GM10847 (cell line): ENCODE measurements around the gene FXN.

Source experiments
- POLR2A ChIP-seq: IDR thresholded peaks from 2 replicates; pipeline ENCODE4 v1.6.1; 2011; ENCODE audit not compliant: insufficient read length; ENCODE audit errors: extremely low read depth

FXN gene

GRCh38 chr9:69120380-69121154 is 85.0 kb downstream of the FXN start:
- no peak for TF ChIP-seq POLR2A

- no peak for TF ChIP-seq POLR2A
Observed at GRCh38 chr9:69121155-69122081, 85.9 kb downstream of the FXN start.

DNA sequence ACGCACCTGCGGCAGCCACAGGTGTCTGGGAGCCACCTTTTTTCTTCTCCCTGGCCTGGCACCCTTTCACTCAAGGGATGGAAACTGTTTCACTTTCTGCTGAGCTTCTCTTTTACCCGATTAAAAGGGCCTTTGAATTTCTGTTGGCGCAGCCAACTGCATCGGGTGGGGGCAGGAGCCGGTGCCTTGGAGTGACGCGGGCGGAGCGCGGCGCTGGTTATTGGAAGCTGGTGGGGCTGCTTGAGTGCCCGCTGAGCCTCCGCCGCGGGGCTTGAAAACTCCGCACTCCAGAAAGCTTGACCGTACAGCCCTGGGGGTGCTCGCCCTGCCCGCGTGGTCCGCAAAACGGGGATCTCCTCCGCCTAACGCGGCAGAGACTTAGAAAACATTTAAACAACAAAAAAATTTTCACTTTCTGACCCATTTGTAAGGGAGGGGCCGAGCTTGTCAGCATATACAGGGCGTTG is 86.6 kb downstream of the FXN start:
- no peak for TF ChIP-seq POLR2A

GRCh38 chr9:69122549-69123141 is 87.1 kb downstream of the FXN start:
- no peak for TF ChIP-seq POLR2A

DNA sequence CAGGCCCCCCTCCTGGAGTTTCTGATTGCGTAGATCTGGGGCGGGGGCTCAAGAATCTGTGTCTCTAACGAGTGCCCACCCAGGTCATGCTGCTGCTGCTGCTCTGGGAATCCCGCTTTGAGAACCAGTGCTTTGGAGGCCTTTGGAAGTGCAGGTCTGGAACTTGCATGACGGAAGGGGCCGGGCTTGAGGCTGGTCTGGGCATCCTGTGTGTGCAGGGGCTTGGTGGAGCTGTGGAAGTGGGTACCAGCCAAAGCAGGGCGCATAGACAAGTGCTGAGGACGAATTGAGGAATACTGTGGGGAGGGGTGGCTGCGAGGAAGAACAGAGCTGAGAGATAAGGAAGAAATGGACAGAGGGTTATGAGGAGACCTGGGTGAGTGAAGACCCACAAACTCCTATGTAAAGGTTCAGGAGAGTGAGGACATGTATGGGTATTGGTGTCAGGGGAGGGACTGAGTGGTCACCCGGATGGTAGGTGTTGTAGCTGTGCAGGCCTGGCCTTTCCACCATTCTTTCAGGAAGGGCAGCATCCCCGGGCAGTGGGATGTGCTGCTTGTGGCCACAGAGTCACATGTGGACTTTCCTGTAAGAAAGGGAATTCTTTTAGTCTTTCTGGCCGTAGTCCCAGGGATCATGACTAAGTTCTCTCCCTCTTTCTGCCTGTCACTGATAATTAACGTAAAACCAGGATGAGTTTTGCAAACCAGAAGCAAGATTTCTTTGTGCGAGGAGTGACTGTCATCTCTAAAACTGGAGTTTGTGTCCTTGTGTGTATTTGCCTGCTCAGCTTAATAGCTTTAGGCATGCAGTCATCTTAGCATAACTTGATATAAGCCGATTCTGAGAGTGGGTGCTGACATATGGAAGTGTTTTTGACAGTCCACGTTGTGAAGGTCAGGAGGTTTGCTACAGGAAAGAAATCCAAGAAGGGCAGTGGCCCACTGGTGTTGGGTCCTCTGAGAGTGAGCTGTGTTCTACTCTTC is 95.2 kb downstream of the FXN start:
- no peak for TF ChIP-seq POLR2A

- no peak for TF ChIP-seq POLR2A
Observed at GRCh38 chr9:69131682-69132081, 96.1 kb downstream of the FXN start.

- no peak for TF ChIP-seq POLR2A
Observed at GRCh38 chr9:69132361-69132760, 96.8 kb downstream of the FXN start.

DNA sequence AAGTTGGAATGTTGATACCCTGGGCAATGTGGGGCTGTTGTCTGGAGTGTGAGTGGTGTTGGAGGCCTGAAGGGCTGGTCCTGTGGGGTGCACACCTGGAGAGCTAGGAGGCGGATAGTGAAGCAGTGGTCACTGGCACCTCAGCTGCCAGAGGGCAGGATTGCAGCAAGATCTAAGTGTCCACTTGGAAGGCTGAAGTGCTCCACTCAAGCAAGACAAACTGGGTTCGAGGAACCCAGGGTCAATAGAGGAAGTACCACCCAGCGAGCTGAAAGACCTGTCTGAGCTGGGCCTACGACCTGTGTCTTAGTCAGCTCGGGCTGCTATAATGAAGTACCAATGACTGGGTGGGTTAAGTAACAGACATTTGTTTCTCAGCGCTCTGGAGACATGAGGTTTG is 98.9 kb downstream of the FXN start:
- TF ChIP-seq POLR2A, result no peak

DNA sequence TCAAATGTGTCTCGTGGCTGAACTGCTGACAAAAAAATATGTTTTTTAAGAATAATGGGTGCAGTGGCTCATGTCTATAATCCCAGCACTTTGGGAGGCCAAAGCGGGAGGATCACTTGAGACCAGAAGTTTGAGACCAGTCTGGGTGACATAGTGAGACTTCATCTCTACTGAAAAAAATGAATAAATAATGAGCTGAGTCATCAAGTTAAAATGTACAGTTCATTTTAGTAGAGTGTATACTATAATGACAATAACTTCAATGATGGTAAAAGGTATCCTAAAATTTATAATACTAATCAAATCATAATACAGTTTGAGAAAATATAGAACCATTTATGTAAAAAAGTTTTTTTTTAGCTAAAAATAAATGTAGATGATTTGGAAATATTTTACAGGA is 100.6 kb downstream of the FXN start:
- no peak for TF ChIP-seq POLR2A

DNA sequence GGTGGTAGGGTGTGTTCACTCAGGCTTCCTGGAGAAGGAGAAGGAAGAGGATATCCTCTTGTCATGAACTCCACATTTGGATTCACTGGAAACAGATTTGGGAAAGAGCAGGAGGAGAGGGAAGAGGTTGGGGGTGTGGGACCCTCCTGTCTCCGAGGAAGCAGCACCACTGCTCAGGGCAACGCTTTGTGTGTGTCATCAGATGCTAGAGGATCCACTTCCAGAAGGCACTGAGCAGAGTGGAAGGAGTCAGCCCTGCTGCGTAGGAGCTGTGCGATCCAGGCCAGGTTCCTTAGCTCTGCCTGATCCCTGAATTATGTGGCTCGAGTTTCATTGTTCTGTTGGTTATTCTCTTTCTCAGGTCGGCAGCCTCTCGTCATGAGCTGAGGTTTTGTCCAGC is 101.2 kb downstream of the FXN start:
- TF ChIP-seq POLR2A, result no peak

DNA sequence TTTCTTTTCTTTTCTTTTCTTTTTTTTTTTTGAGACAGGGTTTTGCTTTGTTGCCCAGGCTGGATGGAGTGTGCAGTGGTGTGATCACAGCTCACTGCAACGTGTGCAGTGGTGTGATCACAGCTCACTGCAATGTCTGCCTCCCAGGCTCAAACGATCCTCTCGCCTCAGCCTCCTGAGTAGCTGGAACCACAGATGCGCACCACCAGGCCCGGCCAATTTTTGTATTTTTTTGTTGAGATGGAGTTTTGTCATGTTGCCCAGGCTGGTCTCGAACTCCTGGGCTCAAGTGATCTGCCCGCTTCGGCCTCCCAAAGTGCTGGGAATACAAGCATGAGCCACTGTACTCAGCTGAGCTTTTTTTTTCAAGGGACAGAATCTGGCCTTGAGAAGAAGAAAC is 101.8 kb downstream of the FXN start:
- no peak for TF ChIP-seq POLR2A

GRCh38 chr9:69139596-69139995 is 104.0 kb downstream of the FXN start:
- no peak for TF ChIP-seq POLR2A

DNA sequence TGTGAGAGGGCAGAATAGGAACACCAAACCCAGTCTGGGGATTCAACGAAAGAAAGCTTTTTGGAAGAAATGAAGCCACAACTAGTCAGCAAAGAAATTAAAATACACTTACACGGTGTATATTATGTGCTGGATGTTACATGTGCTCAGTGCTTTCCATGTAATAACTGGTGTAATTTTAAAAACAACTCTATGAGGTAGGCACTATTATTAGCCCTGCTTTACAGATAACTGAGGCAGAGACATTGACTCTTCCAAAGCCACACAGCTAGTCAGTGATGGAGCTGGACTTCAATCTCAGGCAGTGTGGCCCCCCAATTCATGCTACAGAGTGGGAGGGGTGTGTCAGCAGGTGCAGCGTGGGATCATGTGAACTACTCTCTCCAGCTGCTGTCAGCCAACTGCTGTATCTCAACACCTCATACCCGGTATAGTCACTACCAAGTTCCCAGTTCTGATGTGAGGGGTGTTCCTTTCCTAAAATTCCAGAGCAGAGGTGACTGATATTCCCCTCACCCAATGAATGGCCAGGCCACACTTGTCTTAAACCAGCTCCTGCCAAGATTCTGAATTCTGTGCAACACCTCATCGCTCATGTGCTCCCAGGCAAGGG is 104.7 kb downstream of the FXN start:
- no peak for TF ChIP-seq POLR2A

- TF ChIP-seq POLR2A, result no peak
Observed at GRCh38 chr9:69141851-69142250, 106.3 kb downstream of the FXN start.

DNA sequence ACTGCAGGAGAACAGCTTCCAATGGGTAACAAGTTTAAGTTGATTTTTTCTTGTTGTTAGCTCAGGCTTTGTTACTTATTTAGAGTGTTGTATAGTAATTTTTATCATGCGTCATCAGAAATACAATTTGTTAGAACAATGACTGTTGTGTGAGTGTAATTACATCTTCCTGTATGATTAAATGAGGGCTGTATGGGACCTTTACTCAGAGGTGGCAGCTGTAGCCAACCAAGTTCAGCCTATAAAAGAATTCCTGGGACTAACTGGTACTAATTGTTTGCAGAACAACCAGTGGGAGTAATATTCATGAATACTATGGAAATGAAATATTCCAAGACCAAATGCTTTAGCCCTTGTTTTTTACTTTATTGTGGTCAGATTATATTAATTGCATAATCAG is 107.7 kb downstream of the FXN start:
- TF ChIP-seq POLR2A, result no peak
